GM23338 (cell line): ENCODE results near the gene MVB12B.

ENCODE experiments used
- CREB1 ChIP-seq: fragments of 250-450 bp; sonication (Bioruptor Pico); IDR thresholded peaks from 2 replicates; pipeline ENCODE4 v1.5.0; 2020; ENCODE audit warnings: low read depth, mild to moderate bottlenecking, moderate library complexity
- CTCF ChIP-seq, 2 experiments: fragments of 200-600 bp in 1 of 2; sonication (generic) in 1 of 2; conservative IDR thresholded peaks; 2 replicates each; pipeline versions ENCODE4 v1.5.1 to v1.6.1; 2016 to 2017; ENCODE audit warnings: antibody characterized with exemption in 2 of 2, low read depth in 2 of 2, mild to moderate bottlenecking in 2 of 2, moderate library complexity in 1 of 2
- ETS1 ChIP-seq: IDR thresholded peaks from 2 replicates; pipeline ENCODE4 v1.6.1; 2016; ENCODE audit warnings: antibody characterized with exemption
- EZH2 ChIP-seq: fragments of 200-600 bp; sonication (generic); IDR thresholded peaks from one replicate; pipeline ENCODE4 v1.8.0; 2017; ENCODE audit warnings: antibody characterized with exemption, mild to moderate bottlenecking, low read depth; ENCODE audit not compliant: unreplicated experiment
- EZH2phosphoT487 ChIP-seq: fragments of 200-600 bp; sonication (generic); IDR thresholded peaks from one replicate; pipeline ENCODE4 v1.8.1; 2018; ENCODE audit warnings: antibody characterized with exemption; ENCODE audit not compliant: unreplicated experiment
- JUNB ChIP-seq: IDR thresholded peaks from one replicate; pipeline ENCODE4 v1.6.1; 2016; ENCODE audit warnings: antibody characterized with exemption; ENCODE audit not compliant: unreplicated experiment
- REST ChIP-seq: IDR thresholded peaks from one replicate; pipeline ENCODE4 v1.6.1; 2018; ENCODE audit warnings: antibody characterized with exemption; ENCODE audit not compliant: unreplicated experiment

GRCh38 chr9:126384926-126385325, 58.3 kb downstream of the MVB12B start:
- TF ChIP-seq CTCF (conservative IDR thresholded peaks at IDR 0.05; ENCODE audit: low read depth in 2 of 2) (no peak), REST (no peak), CREB1 (CRISPR knock-in tag) (no peak), EZH2 (no peak), EZH2phosphoT487 (no peak), ETS1 (no peak), JUNB (no peak)
